ENCODE data around the gene NAGPA.
"Not testable (repeated sequence)": the region's sequence is repeated elsewhere in the genome, so short reads cannot be mapped to it uniquely, and the experiment has no call there.

NAGPA gene

GRCh38 chr16:5059386-5060072 lies 25.8 kb upstream of the NAGPA start:
- DNase-seq: no peak

DNA sequence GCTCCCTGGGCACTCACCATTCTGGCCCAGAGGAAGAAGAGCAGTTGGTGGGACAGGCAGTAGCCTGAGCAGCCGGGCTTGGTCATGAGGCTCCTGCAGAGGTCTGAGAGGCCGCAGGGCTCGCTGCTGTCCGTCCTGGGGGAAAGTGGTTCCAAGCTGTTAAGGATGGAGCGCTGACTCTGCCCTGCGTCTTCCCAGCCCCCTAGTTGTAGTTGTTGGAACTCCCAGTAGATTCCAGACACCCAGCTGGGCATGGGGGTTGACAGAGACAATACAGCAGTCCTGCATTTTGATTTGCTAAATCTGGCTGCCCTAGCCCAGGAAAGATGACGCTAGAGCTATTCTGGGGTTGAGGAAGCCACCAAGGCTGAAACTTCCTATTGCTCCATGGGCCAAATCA lies 24.7 kb upstream of the NAGPA start:
- DNase-seq: no peak

DNA sequence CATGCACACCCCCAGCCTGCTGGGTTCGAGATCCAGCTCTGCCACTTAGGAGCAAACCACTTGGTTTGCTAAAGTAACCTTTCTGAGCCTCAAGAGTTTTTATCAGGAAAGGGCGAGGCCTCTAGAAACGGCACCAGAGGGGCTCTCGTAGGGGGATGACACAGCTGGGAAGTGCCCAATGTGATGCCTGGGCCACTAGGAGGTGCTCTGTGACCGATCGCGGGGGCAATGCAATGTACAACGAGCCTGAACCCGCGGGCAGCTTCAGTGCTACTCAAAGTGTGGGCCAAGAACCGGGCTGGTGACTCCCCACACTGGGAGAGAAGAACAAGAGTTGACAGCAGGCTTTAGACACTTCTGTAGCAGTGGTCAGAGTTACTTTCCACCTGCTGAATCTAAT lies 22.6 kb upstream of the NAGPA start:
- no peak for DNase-seq

- DNase-seq: no peak
Observed at GRCh38 chr16:5054876-5055865, 21.4 kb upstream of the NAGPA start.

DNA sequence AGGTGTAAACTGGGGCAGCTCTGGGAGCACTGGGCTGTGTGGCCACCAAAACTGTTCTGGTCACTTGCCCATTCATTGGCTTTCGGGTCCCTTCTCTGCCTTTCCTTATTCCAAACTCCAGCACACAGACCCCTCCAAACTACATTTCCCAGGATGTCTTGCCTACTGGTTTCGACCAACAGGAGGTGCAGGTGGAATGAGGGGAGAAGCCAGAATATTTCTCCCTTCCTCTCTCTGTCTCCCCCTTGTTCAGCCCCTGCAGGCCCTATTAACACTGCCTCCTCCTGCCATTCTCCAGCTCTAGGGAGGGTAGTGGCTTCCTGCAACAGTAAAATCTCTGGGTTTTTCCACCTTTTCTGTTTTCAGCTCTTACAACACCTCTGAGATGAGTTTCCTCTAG lies 13.2 kb upstream of the NAGPA start:
- DNase-seq: no peak

DNA sequence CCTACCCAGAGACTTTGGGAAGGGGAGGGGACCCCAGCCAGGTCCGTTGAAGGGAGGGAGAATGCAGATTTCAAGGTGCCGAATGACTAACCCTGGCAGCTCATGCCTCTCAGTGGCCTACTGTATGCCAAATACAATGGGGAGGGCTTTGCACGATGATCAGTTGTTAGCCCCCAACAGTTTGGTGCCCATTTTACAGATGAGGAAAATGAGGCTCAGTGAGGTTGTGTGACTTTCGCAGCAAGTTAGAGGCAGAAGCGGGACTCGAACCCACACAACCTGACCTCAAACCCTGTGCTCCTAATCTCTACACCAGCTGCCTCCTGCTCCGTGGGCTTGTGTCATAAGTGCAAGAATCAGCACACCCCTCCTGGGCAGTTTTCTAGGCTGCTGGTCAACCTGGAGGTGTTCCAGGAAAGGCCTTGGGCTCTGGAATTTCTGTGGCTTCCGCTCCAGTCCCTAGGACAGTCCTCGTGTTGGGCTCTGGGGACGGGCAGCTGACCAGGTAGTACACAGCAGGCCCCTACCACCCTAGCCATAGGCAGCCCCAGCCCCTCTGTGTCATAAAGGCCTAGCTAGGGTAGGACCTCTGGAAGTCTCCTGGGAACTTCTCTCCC lies 11.9 kb upstream of the NAGPA start:
- DNase-seq: no peak

DNA sequence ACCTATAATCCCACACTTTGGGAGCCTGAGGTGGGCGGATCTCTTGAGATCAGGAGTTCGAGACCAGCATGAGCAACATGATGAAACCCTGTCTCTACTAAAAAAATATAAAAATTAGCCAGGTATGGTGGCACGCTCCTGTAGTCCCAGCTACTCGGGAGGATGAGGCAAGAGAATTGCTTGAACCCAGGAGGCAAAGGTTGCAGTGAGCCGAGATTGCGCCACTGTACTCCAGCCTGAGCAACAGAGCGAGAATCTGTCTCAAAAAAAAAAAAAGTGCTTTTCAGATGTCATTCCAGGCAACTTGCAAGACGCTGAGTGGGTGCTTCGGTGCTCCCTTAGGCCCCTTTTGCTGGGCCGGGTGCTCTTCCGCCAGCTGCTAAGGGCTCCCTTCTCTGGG lies 10.8 kb upstream of the NAGPA start:
- DNase-seq: not testable (repeated sequence)

GRCh38 chr16:5044011-5044540 lies 10.3 kb upstream of the NAGPA start:
- no peak for DNase-seq

- no peak for DNase-seq
Observed at GRCh38 chr16:5042574-5043171, 8.9 kb upstream of the NAGPA start.

DNA sequence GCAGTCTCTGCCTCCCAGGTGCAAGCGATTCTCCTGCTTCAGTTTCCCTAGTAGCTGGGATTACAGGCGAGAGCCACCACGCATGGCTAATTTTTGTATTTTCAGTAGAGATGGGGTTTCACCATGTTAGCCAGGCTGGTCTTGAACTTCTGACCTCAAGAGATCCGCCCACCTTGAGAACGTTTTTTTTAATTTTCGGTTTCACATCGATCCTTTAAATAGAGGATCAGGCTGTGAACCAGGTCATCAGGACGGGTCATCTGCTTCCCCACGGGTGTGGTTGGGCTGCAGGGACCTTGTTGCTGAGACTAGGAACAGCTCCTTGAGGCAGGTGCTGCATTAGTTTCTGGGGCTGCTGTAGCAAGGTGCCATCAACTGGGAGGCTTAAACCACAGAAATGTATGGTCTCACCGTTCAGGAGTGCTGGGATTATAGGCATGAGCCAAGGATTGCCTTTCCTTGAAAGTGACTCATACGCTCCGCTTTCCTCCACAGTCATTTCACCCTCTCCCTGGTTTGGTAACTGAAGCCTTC lies 7.9 kb upstream of the NAGPA start:
- DNase-seq: no peak

- no peak for DNase-seq
Observed at GRCh38 chr16:5040451-5040850, 6.7 kb upstream of the NAGPA start.

DNA sequence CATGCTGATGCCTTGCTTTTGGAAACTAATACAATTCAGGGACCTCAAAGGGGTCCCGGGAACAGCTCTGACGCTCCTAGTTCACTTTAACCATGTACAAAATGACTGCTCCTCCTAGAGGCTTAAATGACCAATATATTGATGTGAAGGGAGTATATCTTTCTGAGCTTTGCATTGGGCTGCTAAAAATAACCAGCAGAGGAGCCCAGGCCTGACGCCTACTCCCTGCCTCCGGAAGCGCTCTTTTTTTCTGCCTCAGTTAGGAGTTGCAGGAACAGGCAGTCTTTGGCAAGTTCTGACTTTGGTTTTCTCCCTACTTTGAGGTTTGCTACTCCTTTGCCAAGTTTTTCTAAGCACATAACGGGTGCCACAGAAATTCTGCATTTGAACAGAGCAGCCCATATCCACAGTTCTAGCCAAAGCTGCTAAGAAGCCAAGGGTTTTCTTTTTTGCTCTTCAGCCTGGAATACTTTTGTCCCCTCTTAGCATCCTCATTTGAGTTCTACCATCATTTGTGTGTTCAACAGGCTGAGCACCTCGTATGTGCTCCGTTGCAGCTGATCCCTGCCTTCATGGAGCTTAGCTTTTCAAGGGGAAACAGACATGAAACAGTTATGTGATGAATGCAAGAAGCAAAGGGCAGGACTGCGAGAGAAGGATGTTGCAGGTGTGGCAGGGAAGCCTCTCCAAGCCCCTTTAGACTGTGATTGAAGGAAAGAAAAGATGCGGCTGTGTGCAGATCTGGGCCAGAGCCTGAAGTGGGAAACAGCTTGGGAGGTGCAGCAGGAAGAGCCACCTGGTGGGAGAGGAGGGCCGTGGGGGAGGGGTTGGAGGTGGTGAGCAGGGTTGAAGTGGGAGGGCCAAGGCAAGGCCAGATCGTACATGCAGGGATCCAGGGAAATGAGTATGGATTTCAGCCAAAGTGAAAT lies 2.8 kb upstream of the NAGPA start:
- no peak for DNase-seq

- no peak for DNase-seq
Observed at GRCh38 chr16:5035909-5036227, 2.1 kb upstream of the NAGPA start.

DNA sequence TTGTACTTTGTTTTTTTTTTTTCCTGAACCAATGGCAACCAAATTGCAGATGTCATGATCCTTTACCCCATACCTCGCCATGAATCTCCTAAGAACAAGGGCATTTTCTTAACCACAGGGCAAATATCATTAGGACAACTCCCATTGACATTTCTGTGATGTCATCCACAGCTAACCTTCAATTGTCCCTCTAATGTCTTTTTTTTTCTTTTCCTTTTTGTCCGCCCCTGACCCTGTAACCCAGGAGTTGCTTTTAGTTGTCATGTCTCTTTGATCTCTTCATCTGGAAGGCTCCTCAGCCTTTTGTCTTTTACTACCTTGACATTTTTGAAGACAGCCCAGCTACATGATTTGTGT lies 410 bp upstream of the NAGPA start:
- no peak for DNase-seq

GRCh38 chr16:5032748-5033167 lies 977 bp downstream of the NAGPA start:
- no peak for DNase-seq

- DNase-seq: no peak
Observed at GRCh38 chr16:5031601-5032000, 2.1 kb downstream of the NAGPA start.

DNA sequence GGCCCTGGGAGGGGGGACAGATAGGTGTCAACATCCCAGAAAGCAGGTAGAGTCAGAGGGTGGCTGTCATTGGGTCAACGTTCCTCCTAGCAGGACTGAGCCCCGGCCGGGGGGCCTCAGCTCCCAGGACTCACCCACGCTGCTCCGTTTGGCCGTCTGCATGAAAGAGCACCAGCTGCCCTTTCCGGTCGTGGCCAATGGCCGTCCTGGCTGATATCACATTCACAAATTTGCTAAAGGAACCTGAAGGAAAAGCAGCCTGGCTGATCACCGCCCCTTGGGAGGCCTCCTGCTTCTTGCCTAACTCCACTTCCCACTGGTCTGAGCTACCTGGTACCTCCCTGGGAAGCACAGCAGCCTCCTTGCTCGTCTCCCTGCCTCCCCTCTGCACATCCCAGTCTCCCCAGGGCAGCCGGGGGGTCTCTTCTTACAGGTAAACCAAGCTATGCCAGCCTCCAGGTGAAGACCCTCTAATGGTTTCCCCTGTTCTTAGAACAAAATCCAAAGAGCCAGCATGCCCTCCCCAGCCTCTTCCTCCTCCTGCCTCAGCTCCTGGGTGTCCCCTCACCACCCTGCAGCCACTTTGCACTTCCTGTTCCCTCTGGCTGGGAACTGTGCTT lies 3.4 kb downstream of the NAGPA start:
- no peak for DNase-seq

DNA sequence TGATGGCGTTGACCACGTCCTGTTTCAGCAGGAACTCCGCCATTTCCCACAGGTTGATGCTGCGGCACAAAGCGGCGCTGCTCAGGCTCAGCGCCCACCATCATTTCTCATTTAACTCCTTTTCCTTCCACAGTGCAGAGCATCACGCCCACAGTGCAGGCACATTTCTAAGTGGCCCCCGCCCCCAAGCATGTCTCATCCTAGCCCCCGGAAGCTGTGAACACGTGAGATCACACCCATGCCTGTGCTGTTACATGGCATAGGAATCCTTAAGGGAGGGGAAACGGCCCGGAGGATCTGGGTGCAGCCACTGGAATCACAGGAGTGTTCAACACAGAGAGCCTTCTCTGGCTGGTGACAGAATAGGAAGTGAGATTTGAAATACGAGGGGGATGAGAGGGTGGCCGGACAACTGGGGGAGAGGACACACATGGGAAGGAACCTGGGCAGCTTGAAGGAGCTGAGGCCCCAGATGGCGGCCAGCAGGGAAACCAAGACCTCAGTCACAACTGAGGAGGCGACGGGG lies 4.7 kb downstream of the NAGPA start:
- no peak for DNase-seq

GRCh38 chr16:5027575-5028235 lies 6.0 kb downstream of the NAGPA start:
- no peak for DNase-seq

DNA sequence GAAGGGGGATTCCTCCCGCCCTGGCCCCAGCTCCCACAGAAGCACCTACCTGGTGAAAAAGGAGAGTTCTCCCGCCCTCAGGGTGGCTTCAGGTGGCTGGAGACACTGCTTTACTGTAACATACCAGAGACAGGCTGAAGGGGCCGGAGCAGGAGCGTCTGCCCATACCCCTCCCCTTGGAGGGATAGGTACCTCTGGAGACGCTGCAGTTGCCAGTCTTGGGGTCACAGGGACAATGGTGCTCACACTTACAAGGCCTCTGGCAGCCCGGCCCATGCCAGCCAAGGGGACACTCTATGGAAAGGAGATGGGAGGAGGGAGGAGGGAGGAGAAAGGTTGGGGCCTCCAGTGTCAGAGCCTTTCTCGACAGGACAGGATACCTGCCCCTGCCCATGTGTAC lies 6.6 kb downstream of the NAGPA start:
- DNase-seq: no peak

DNA sequence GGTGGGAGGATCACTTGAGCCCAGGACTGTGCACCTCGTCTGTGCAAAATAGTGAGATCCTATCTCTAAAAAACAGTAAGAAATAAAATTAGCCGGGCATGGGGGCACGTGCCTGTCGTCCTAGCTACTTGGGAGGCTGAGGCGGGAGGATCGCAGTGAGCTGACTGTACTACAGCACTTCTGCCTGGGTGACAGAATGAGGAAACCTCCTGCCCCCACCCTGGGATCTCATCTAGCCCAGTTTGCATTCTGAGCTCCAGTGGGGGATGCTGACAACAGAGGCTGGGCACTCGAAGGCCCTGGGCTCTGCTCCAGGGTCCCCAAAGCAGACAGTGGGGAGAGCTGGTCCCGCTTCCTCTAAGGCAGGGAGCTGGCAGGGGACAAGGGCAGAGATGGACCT lies 7.1 kb downstream of the NAGPA start:
- no peak for DNase-seq

Measured in NCI-H187 treated with DMSO at 0.1 percent for 48 hours (cell line).